Transverse colon (tissue), 4 donors: Measurements from ENCODE around the gene SLC35B2. TPM values are rescaled to one million over a fixed set of nuclear protein-coding genes. Genes with fewer than 3 reads are reported as not detected.

Experiments used
- DNase-seq: peaks from one replicate; pipeline ENCODE4 v3.0.0-alpha.2; 2019
- H3K27ac ChIP-seq, 4 donors: fragments of 200-600 bp; sonication (generic); 2 replicates each; pipeline ENCODE4 v1.5.1; 2016 to 2018; ENCODE audit warnings: inconsistent platforms in 4 of 4
- H3K27me3 ChIP-seq: fragments of 200-600 bp; sonication (generic); 2 replicates; pipeline ENCODE4 v1.5.1; 2017; ENCODE audit warnings: inconsistent platforms
- H3K36me3 ChIP-seq, 4 donors: fragments of 200-600 bp; sonication (generic); 2 replicates each; pipeline ENCODE4 v1.5.1; 2017 to 2019; ENCODE audit warnings: inconsistent platforms in 4 of 4
- H3K4me1 ChIP-seq, 4 donors: fragments of 200-600 bp; sonication (generic); 2 replicates each; pipeline ENCODE4 v1.5.1; 2017 to 2020; ENCODE audit warnings: inconsistent platforms in 4 of 4
- H3K4me3 ChIP-seq, 4 donors: fragments of 200-600 bp; sonication (generic); 1 replicate in 1 of 4; 2 replicates in 3 of 4; pipeline versions ENCODE4 v1.5.1 to v1.6.1; 2017 to 2019; ENCODE audit warnings: inconsistent platforms in 4 of 4
- H3K9me3 ChIP-seq, 2 donors: fragments of 200-600 bp; sonication (generic); 2 replicates each; pipeline ENCODE4 v1.5.1; 2017 to 2019; ENCODE audit warnings: inconsistent platforms in 2 of 2
- EP300 ChIP-seq: sonication (generic); formaldehyde crosslinking; IDR thresholded peaks from one replicate; pipeline ENCODE4 v1.6.1; 2017; ENCODE audit warnings: antibody characterized with exemption, low read depth
- POLR2A ChIP-seq: fragments of 450-650 bp; IDR thresholded peaks from one replicate; pipeline ENCODE4 v1.6.1; 2016; ENCODE audit warnings: antibody characterized with exemption, mild to moderate bottlenecking, moderate library complexity
- POLR2AphosphoS5 ChIP-seq, 3 donors: sonication (generic); formaldehyde crosslinking; IDR thresholded peaks; one replicate each; pipeline ENCODE4 v1.6.1; 2016; ENCODE audit warnings: antibody characterized with exemption in 3 of 3
- WGBS, 2 donors: methylation state at CpG; one replicate each; pipeline ENCODE4 v1.1.5; 2018; ENCODE audit warnings: low coverage in 1 of 2; 5-methylcytosine and 5-hydroxymethylcytosine counted together
- in situ Hi-C, 4 donors: fragments of 200-750 bp; cut with MboI; loops; one replicate each; pipeline versions ENCODE4 v1.15.0 to v1.15.1; 2017; ENCODE audit warnings: low sequenced_read_pairs in 3 of 4, low pct_ligation_motif_present in 1 of 4, low pct_unique_long_range_greater_than_20kb in 1 of 4
- intact Hi-C: fragments of 100-400 bp; cut with DNase I; formaldehyde crosslinking; loops from one replicate; pipeline ENCODE4 v1.15.1; 2023; ENCODE audit warnings: low total_unique reads
- total RNA-seq, 4 donors: library from RNA; depleted of rRNA; stranded (reverse); fragments of >200 nt; gene quantifications; one replicate each; pipeline ENCODE4 v1.1.0, GENCODE V29; 2016
- TF ChIP-seq, protein P1 (sequence below), 5 experiments: fragments of 200-600 bp in 3 of 5; fragments of 450-650 bp in 2 of 5; sonication (generic) in 3 of 5; IDR thresholded peaks; 1 replicate in 2 of 5; 2 replicates in 3 of 5; pipeline ENCODE4 v1.5.1; 2016 to 2017; ENCODE audit warnings: antibody characterized with exemption in 5 of 5, inconsistent platforms in 3 of 5, mild to moderate bottlenecking in 2 of 5, moderate library complexity in 1 of 5

The SLC35B2 gene
- total RNA-seq, 4 donors from 2014 or later = 9.0 to 36.4 (median 22.5) TPM

- WGBS, 2 donors = 47 to 57% methylated on average over 1 of the region's 1 CpG
- H3K27ac ChIP-seq = no peak overlapping the region
- TF ChIP-seq EP300 = no peak
- TF ChIP-seq POLR2AphosphoS5 (IDR thresholded peaks at IDR 0.05) = no peak
- TF ChIP-seq, protein P1, sequence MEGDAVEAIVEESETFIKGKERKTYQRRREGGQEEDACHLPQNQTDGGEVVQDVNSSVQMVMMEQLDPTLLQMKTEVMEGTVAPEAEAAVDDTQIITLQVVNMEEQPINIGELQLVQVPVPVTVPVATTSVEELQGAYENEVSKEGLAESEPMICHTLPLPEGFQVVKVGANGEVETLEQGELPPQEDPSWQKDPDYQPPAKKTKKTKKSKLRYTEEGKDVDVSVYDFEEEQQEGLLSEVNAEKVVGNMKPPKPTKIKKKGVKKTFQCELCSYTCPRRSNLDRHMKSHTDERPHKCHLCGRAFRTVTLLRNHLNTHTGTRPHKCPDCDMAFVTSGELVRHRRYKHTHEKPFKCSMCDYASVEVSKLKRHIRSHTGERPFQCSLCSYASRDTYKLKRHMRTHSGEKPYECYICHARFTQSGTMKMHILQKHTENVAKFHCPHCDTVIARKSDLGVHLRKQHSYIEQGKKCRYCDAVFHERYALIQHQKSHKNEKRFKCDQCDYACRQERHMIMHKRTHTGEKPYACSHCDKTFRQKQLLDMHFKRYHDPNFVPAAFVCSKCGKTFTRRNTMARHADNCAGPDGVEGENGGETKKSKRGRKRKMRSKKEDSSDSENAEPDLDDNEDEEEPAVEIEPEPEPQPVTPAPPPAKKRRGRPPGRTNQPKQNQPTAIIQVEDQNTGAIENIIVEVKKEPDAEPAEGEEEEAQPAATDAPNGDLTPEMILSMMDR (IDR thresholded peaks at IDR 0.05) = no peak
- TF ChIP-seq POLR2A = no peak
- no peak for DNase-seq
- in situ Hi-C loops = loop anchor here in 1 of 4 donors (10.0 kb wide), 1 partner anchor 65 kb away; no protein-coding TSS in a partner anchor
- intact Hi-C loops = no loop called here
- H3K4me1 ChIP-seq = peaks cover 0 to 18% (median 11%) of the 10 kb centered on the region in 4 donors
- no peaks in the 10 kb centered on the region for H3K9me3 ChIP-seq
- H3K36me3 ChIP-seq = no peaks in the 10 kb centered on the region
- H3K4me3 ChIP-seq = no peak overlapping the region
- H3K27me3 ChIP-seq = peaks cover 62% of the 10 kb centered on the region
Measured at GRCh38 chr6:44269178-44269920, 12.0 kb upstream of the SLC35B2 start.

- DNase-seq = peak; percentile 71
- Histone ChIP-seq H3K4me3 (no peak overlapping the region), H3K9me3 (no peaks in the 10 kb centered on the region), H3K4me1 (peaks cover 9 to 29% (median 23%) of the 10 kb centered on the region in 4 donors), H3K27ac (no peak overlapping the region), H3K36me3 (no peaks in the 10 kb centered on the region), H3K27me3 (peaks cover 50% of the 10 kb centered on the region)
- intact Hi-C loops (no loop called here), in situ Hi-C loops (loop anchor here in 1 of 4 donors (10.0 kb wide), 1 partner anchor 67 kb away; no protein-coding TSS in a partner anchor)
- 24% methylated on average over 5 of the region's 5 CpGs; no CpG with 5 or more reads in 1 of the 2 donors for WGBS, 2 donors
- no peak for TF ChIP-seq EP300
- TF ChIP-seq, protein P1 (IDR thresholded peaks at IDR 0.05) = peak; percentile 86 to 96 (median 89)
Measured at GRCh38 chr6:44268095-44268628, 10.8 kb upstream of the SLC35B2 start.

- H3K4me3 ChIP-seq = no peak overlapping the region
- in situ Hi-C loops (loop anchor here in 1 of 4 donors (10.0 kb wide), 1 partner anchor 68 kb away; no protein-coding TSS in a partner anchor), intact Hi-C loops (no loop called here)
- 26 to 55% methylated on average over 8 to 10 of the region's 10 CpGs for WGBS, 2 donors
- no peak for DNase-seq
- H3K27ac ChIP-seq = no peak overlapping the region
- peaks cover 16 to 39% (median 30%) of the 10 kb centered on the region in 4 donors for H3K4me1 ChIP-seq
- H3K9me3 ChIP-seq = no peaks in the 10 kb centered on the region
- TF ChIP-seq, protein P1 (IDR thresholded peaks at IDR 0.05) = no peak
- TF ChIP-seq POLR2A (no peak), EP300 (no peak), POLR2AphosphoS5 (IDR thresholded peaks at IDR 0.05) (no peak)
- H3K27me3 ChIP-seq = peaks cover 41% of the 10 kb centered on the region
- H3K36me3 ChIP-seq = no peaks in the 10 kb centered on the region
Measured at GRCh38 chr6:44267252-44267651, 9.9 kb upstream of the SLC35B2 start.

DNA sequence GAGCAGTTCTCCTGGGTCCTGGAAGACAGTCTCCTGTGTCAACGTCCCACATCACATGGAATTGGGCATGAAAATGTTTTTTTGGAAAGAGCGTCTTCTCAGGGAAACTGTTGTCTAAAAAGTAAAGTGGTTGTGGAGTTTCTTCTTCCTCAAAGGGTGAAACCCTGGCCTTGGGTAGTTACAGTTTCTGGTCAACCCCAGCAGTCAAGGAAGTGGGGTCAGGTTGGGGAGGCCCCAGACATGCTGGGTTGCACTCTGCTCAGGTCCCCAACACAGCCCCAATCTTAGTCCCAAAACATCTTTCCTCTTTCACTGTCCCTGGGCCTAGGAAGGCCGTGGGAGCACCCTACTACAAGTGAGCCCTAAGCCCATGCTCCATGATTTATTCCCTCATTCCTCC, 9.0 kb upstream of the SLC35B2 start:
- WGBS, 2 donors = 65 to 70% methylated on average over 3 of the region's 3 CpGs
- intact Hi-C loops = no loop called here
- H3K27me3 ChIP-seq = peaks cover 32% of the 10 kb centered on the region
- peaks cover 16 to 43% (median 31%) of the 10 kb centered on the region in 4 donors for H3K4me1 ChIP-seq
- no peaks in the 10 kb centered on the region for H3K36me3 ChIP-seq
- DNase-seq = no peak
- TF ChIP-seq EP300 (no peak), POLR2AphosphoS5 (IDR thresholded peaks at IDR 0.05) (no peak), POLR2A (no peak)
- TF ChIP-seq, protein P1 (IDR thresholded peaks at IDR 0.05) = no peak
- no peaks in the 10 kb centered on the region for H3K9me3 ChIP-seq
- in situ Hi-C loops = loop anchor here in 1 of 4 donors (10.0 kb wide), 1 partner anchor 68 kb away; no protein-coding TSS in a partner anchor
- no peak overlapping the region for H3K4me3 ChIP-seq
- peak overlapping the region in 1 of 4 donors; percentile 90 for H3K27ac ChIP-seq
